ENCODE data around the gene CCSER1. TPM values are rescaled to one million over a fixed set of nuclear protein-coding genes. Genes with fewer than 3 reads are reported as not detected.

Gene CCSER1
- total RNA-seq, 1 experiment from 2014 or later, result 5.9 TPM

DNA sequence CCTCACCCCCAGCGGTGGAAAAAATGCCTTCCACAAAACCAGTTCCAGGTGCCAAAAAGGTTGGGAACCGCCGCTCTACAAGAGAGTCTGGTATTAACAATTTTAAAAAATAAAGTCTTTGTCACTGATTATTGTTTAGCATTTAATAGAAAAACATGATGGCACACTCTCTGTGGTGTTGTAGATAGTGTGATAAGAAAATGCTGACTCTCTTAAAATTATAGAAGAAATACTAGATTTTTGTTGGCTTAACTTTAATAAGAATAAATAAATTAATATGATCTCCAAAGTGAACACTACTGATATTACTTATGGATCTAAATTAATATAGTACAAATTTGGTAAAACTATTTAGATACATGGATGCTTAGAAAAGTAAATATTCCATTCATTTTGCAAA, 943.5 kb downstream of the CCSER1 start:
- no TSS peak for BruUV-seq (replicated peaks)
- intact Hi-C loops (cut with micrococcal nuclease; ENCODE audit: unreplicated experiment), result no loop called here
- Histone ChIP-seq H3K9me2 (ENCODE audit: insufficient read depth) (no peaks in the 10 kb centered on the region), H3K27me3 (ENCODE audit: insufficient read depth, low read depth) (no peaks in the 10 kb centered on the region), H2AFZ (no peak overlapping the region), H3F3A (ENCODE audit: insufficient read depth, low read depth) (no peaks in the 10 kb centered on the region), H3K4me2 (no peak overlapping the region), H4K20me1 (ENCODE audit: insufficient read depth) (no peaks in the 10 kb centered on the region), H3K27ac (no peak overlapping the region), H3K36me3 (ENCODE audit: low read depth) (no peaks in the 10 kb centered on the region), H3K9me3 (ENCODE audit: insufficient read depth, low read depth) (no peaks in the 10 kb centered on the region), H3K4me1 (replicated peaks; ENCODE audit: insufficient read depth) (no peaks in the 10 kb centered on the region), H3K79me2 (ENCODE audit: low read depth) (no peaks in the 10 kb centered on the region), H3K4me3 (no peak overlapping the region)
- DNase-seq, result no peak
- CTCF ChIA-PET, result no interaction called here
- TF ChIP-seq EZH2 (IDR thresholded peaks at IDR 0.05; ENCODE audit: low read depth) (no peak), CTCF (conservative IDR thresholded peaks at IDR 0.05) (no peak)
- POLR2A ChIA-PET (ENCODE audit: unreplicated experiment), result no interaction called here

- BruUV-seq (replicated peaks), result no TSS peak
- no peak for TF ChIP-seq CTCF (conservative IDR thresholded peaks at IDR 0.05)
- TF ChIP-seq EZH2 (IDR thresholded peaks at IDR 0.05; ENCODE audit: low read depth), result no peak
- DNase-seq, result no peak
- no peaks in the 10 kb centered on the region for H3K36me3 ChIP-seq (ENCODE audit: low read depth)
- no peak overlapping the region for H2AFZ ChIP-seq
- no peaks in the 10 kb centered on the region for H3K27me3 ChIP-seq (ENCODE audit: insufficient read depth, low read depth)
- intact Hi-C loops (cut with micrococcal nuclease; ENCODE audit: unreplicated experiment), result no loop called here
- no peaks in the 10 kb centered on the region for H3K9me2 ChIP-seq (ENCODE audit: insufficient read depth)
- no peak overlapping the region for H3K27ac ChIP-seq
- no peaks in the 10 kb centered on the region for H3K79me2 ChIP-seq (ENCODE audit: low read depth)
- CTCF ChIA-PET, result no interaction called here
- H3K9me3 ChIP-seq (ENCODE audit: insufficient read depth, low read depth), result no peaks in the 10 kb centered on the region
- H3K4me1 ChIP-seq (replicated peaks; ENCODE audit: insufficient read depth), result no peaks in the 10 kb centered on the region
- POLR2A ChIA-PET (ENCODE audit: unreplicated experiment), result no interaction called here
- H3K4me2 ChIP-seq, result no peak overlapping the region
- no peaks in the 10 kb centered on the region for H3F3A ChIP-seq (ENCODE audit: insufficient read depth, low read depth)
- H3K4me3 ChIP-seq, result no peak overlapping the region
- no peaks in the 10 kb centered on the region for H4K20me1 ChIP-seq (ENCODE audit: insufficient read depth)
These were observed 949.0 kb downstream of the CCSER1 start for GRCh38 chr4:91076147-91076546.

GRCh38 chr4:91085961-91086360, 958.8 kb downstream of the CCSER1 start:
- Histone ChIP-seq H3K79me2 (ENCODE audit: low read depth) (no peaks in the 10 kb centered on the region), H3K9me2 (ENCODE audit: insufficient read depth) (no peaks in the 10 kb centered on the region), H3K36me3 (ENCODE audit: low read depth) (no peaks in the 10 kb centered on the region), H3K4me3 (no peak overlapping the region), H4K20me1 (ENCODE audit: insufficient read depth) (no peaks in the 10 kb centered on the region), H3K4me1 (replicated peaks; ENCODE audit: insufficient read depth) (no peaks in the 10 kb centered on the region), H3K4me2 (no peak overlapping the region), H3K27me3 (ENCODE audit: insufficient read depth, low read depth) (no peaks in the 10 kb centered on the region), H3F3A (ENCODE audit: insufficient read depth, low read depth) (no peaks in the 10 kb centered on the region), H2AFZ (no peak overlapping the region), H3K9me3 (ENCODE audit: insufficient read depth, low read depth) (no peaks in the 10 kb centered on the region), H3K27ac (no peak overlapping the region)
- ChIA-PET POLR2A (ENCODE audit: unreplicated experiment) (no interaction called here), CTCF (no interaction called here)
- no peak for TF ChIP-seq EZH2 (IDR thresholded peaks at IDR 0.05; ENCODE audit: low read depth)
- intact Hi-C loops (cut with micrococcal nuclease; ENCODE audit: unreplicated experiment), result no loop called here
- no peak for DNase-seq
- BruUV-seq (replicated peaks), result no TSS peak

DNA sequence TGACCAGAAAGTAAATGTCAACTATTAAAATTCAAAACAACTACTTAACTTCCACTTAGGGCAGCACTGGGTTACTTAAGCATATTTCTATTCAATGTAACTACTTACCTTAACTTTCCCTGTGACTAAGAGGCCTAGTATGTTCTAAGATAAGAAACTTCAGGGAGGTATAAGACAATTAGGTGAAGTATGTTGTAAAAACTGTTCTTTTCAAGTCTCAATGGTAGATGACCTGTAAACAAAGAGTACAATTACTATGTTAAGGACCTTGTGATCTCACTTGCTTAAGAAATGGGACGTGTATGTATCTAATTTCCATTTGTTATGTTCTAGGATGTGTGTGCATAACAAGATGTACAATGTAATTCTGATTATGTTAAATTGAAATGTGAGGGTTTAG, 960.5 kb downstream of the CCSER1 start:
- Histone ChIP-seq H4K20me1 (ENCODE audit: insufficient read depth) (no peaks in the 10 kb centered on the region), H2AFZ (no peak overlapping the region), H3K79me2 (ENCODE audit: low read depth) (no peaks in the 10 kb centered on the region), H3K27ac (no peak overlapping the region), H3K4me1 (replicated peaks; ENCODE audit: insufficient read depth) (no peaks in the 10 kb centered on the region), H3K4me2 (no peak overlapping the region), H3K9me3 (ENCODE audit: insufficient read depth, low read depth) (no peaks in the 10 kb centered on the region), H3F3A (ENCODE audit: insufficient read depth, low read depth) (no peaks in the 10 kb centered on the region), H3K9me2 (ENCODE audit: insufficient read depth) (no peaks in the 10 kb centered on the region), H3K36me3 (ENCODE audit: low read depth) (no peaks in the 10 kb centered on the region), H3K27me3 (ENCODE audit: insufficient read depth, low read depth) (no peaks in the 10 kb centered on the region), H3K4me3 (no peak overlapping the region)
- CTCF ChIA-PET, result no interaction called here
- TF ChIP-seq CTCF (conservative IDR thresholded peaks at IDR 0.05) (no peak), EZH2 (IDR thresholded peaks at IDR 0.05; ENCODE audit: low read depth) (no peak)
- POLR2A ChIA-PET (ENCODE audit: unreplicated experiment), result no interaction called here
- no peak for DNase-seq
- intact Hi-C loops (cut with micrococcal nuclease; ENCODE audit: unreplicated experiment), result no loop called here
- no TSS peak for BruUV-seq (replicated peaks)

Data from PC-9 (cell line).